H1 (cell line): ENCODE data around the gene FAM181A. TPM values are rescaled to one million over a fixed set of nuclear protein-coding genes. Genes with fewer than 3 reads are reported as not detected.

Experiments used
- CTCF ChIA-PET: fragments of 300-600 bp; sonication (Branson Sonifier 250); formaldehyde crosslinking; loops from one replicate; lab custom pipeline; 2021; ENCODE audit not compliant: partially characterized antibody; lab: Charles Lee
- POLR2A ChIA-PET: fragments of 300-600 bp; sonication (Branson Sonifier 250); formaldehyde crosslinking; loops from one replicate; lab custom pipeline; 2021; ENCODE audit warnings: inconsistent platforms; ENCODE audit not compliant: partially characterized antibody; lab: Charles Lee
- DNase-seq, 2 experiments: peaks; one replicate each; pipeline versions ENCODE4 v3.0.0 to v3.0.0-alpha.2; 2010 to 2022; ENCODE audit warnings: low spot score in 2 of 2, low read depth in 1 of 2, mixed read lengths in 1 of 2
- FAIRE-seq: peaks from 2 replicates; lab custom pipeline; 2011; peaks lifted over from hg19 to GRCh38; lab: Jason Lieb, UNC
- H2AFZ ChIP-seq: 2 replicates; pipeline ENCODE4 v1.8.1; 2012; ENCODE audit warnings: low read length, inconsistent platforms
- H2AK5ac ChIP-seq: 2 replicates; pipeline ENCODE4 v1.6.1; 2013; ENCODE audit warnings: low read depth, low read length
- H2BK120ac ChIP-seq: replicated peaks from 2 replicates; pipeline ENCODE3; 2013; ENCODE audit warnings: low read depth, low read length, inconsistent platforms
- H2BK12ac ChIP-seq: 2 replicates; pipeline ENCODE4 v1.6.1; 2013; ENCODE audit warnings: low read depth, low read length
- H2BK15ac ChIP-seq: 2 replicates; pipeline ENCODE4 v1.6.1; 2013; ENCODE audit warnings: low read length
- H2BK20ac ChIP-seq: 2 replicates; pipeline ENCODE4 v1.6.1; 2013; ENCODE audit warnings: low read length
- H2BK5ac ChIP-seq: 2 replicates; pipeline ENCODE4 v1.6.1; 2013; ENCODE audit warnings: low read depth, low read length
- H3K14ac ChIP-seq: 2 replicates; pipeline ENCODE4 v1.6.1; 2013; ENCODE audit warnings: inconsistent platforms; ENCODE audit not compliant: insufficient read length
- H3K18ac ChIP-seq: 2 replicates; pipeline ENCODE4 v1.6.1; 2013; ENCODE audit warnings: low read length; ENCODE audit errors: extremely low read depth
- H3K23ac ChIP-seq: 2 replicates; pipeline ENCODE4 v1.6.1; 2013; ENCODE audit warnings: inconsistent platforms; ENCODE audit not compliant: insufficient read length
- H3K23me2 ChIP-seq: 2 replicates; pipeline ENCODE4 v1.6.1; 2013; ENCODE audit warnings: low read depth, low read length
- H3K27ac ChIP-seq: 2 replicates; pipeline ENCODE4 v1.6.1; 2011; ENCODE audit warnings: low read depth, low read length, inconsistent platforms
- H3K27me3 ChIP-seq, 4 experiments: replicated peaks in 1 of 4; 1 replicate in 1 of 4; 2 replicates in 3 of 4; pipeline versions ENCODE4 v1.6.1 to v1.8.1; 2011 to 2013; ENCODE audit warnings: low read length in 3 of 4, mild to moderate bottlenecking in 3 of 4, inconsistent platforms in 2 of 4, mixed read lengths in 2 of 4, moderate library complexity in 1 of 4; ENCODE audit not compliant: control insufficient read depth in 3 of 4, insufficient read depth in 3 of 4; ENCODE audit errors: extremely low read depth in 1 of 4
- H3K36me3 ChIP-seq, 4 experiments: 2 replicates each; pipeline versions ENCODE4 v1.6.1 to v1.8.1; 2011 to 2013; ENCODE audit warnings: mild to moderate bottlenecking in 4 of 4, low read length in 3 of 4, moderate library complexity in 2 of 4, control low read depth in 1 of 4, inconsistent platforms in 1 of 4; ENCODE audit not compliant: insufficient read depth in 4 of 4, control insufficient read depth in 2 of 4
- H3K4ac ChIP-seq: replicated peaks from 2 replicates; pipeline ENCODE3; 2013; ENCODE audit warnings: low read length, low read depth, mixed read lengths, inconsistent platforms; ENCODE audit not compliant: insufficient read length
- H3K4me1 ChIP-seq, 4 experiments: replicated peaks in 1 of 4; 1 replicate in 1 of 4; 2 replicates in 3 of 4; pipeline versions ENCODE4 v1.6.1 to v1.8.1; 2011 to 2013; ENCODE audit warnings: low read length in 3 of 4, inconsistent platforms in 2 of 4, mixed read lengths in 1 of 4; ENCODE audit not compliant: insufficient read depth in 4 of 4, control insufficient read depth in 3 of 4
- H3K4me2 ChIP-seq, 2 experiments: 2 replicates each; pipeline versions ENCODE4 v1.6.1 to v1.8.1; 2011 to 2013; ENCODE audit warnings: low read depth in 2 of 2, low read length in 2 of 2, control low read depth in 1 of 2, inconsistent platforms in 1 of 2, mild to moderate bottlenecking in 1 of 2; ENCODE audit not compliant: insufficient read depth in 1 of 2
- H3K4me3 ChIP-seq, 4 experiments: fragments of 200-600, 300-600 bp in 1 of 4; sonication (generic), shearing (Covaris generic), sonication (Bioruptor Twin) in 1 of 4; 2 replicates each; pipeline versions ENCODE4 v1.5.1 to v1.8.1; 2011 to 2016; ENCODE audit warnings: low read length in 4 of 4, low read depth in 3 of 4, control low read depth in 2 of 4, inconsistent platforms in 2 of 4, mild to moderate bottlenecking in 2 of 4, mixed read lengths in 1 of 4, moderate library complexity in 1 of 4; ENCODE audit not compliant: insufficient read depth in 2 of 4; ENCODE audit errors: extremely low read depth in 1 of 4
- H3K56ac ChIP-seq: replicated peaks from 2 replicates; pipeline ENCODE3; 2013; ENCODE audit warnings: low read depth, mild to moderate bottlenecking, mixed read lengths, low read length, inconsistent platforms; ENCODE audit not compliant: insufficient read length
- H3K79me1 ChIP-seq: 2 replicates; pipeline ENCODE4 v1.6.1; 2013; ENCODE audit warnings: low read depth, low read length, control low read depth
- H3K79me2 ChIP-seq, 2 experiments: 2 replicates each; pipeline versions ENCODE4 v1.6.1 to v1.8.1; 2012 to 2013; ENCODE audit warnings: low read length in 2 of 2, mild to moderate bottlenecking in 2 of 2, inconsistent platforms in 1 of 2; ENCODE audit not compliant: insufficient read depth in 2 of 2, control insufficient read depth in 1 of 2
- H3K9ac ChIP-seq, 4 experiments: replicated peaks in 1 of 4; 1 replicate in 1 of 4; 2 replicates in 3 of 4; pipeline versions ENCODE4 v1.6.1 to v1.8.1; 2011 to 2013; ENCODE audit warnings: low read depth in 3 of 4, low read length in 3 of 4, control low read depth in 2 of 4, mild to moderate bottlenecking in 2 of 4, moderate library complexity in 2 of 4, inconsistent platforms in 1 of 4; ENCODE audit errors: extremely low read depth in 1 of 4
- H3K9me3 ChIP-seq, 2 experiments: 2 replicates each; pipeline versions ENCODE4 v1.6.1 to v1.8.1; 2012 to 2013; ENCODE audit warnings: mild to moderate bottlenecking in 2 of 2, moderate library complexity in 2 of 2, control low read depth in 1 of 2, inconsistent platforms in 1 of 2, low read depth in 1 of 2, low read length in 1 of 2, mixed read lengths in 1 of 2; ENCODE audit not compliant: insufficient read depth in 2 of 2
- H4K20me1 ChIP-seq, 2 experiments: replicated peaks in 1 of 2; 2 replicates each; pipeline versions ENCODE3 to v1.8.1; 2011 to 2013; ENCODE audit warnings: inconsistent platforms in 2 of 2, low read length in 2 of 2, mild to moderate bottlenecking in 1 of 2; ENCODE audit not compliant: insufficient read depth in 2 of 2, control insufficient read depth in 1 of 2
- H4K5ac ChIP-seq: 2 replicates; pipeline ENCODE4 v1.6.1; 2013; ENCODE audit warnings: low read length, low read depth, mixed read lengths, inconsistent platforms; ENCODE audit not compliant: insufficient read length
- H4K8ac ChIP-seq: 2 replicates; pipeline ENCODE4 v1.8.0; 2013; ENCODE audit warnings: mild to moderate bottlenecking, moderate library complexity, low read length, inconsistent platforms; ENCODE audit not compliant: insufficient read depth; ENCODE audit errors: extremely low read depth
- H4K91ac ChIP-seq: replicated peaks from 2 replicates; pipeline ENCODE3; 2013; ENCODE audit warnings: low read length, mixed read lengths, inconsistent platforms; ENCODE audit not compliant: insufficient read length
- MAX ChIP-seq: IDR thresholded peaks from 2 replicates; pipeline ENCODE4 v1.6.1; 2012; ENCODE audit warnings: inconsistent platforms
- SIRT6 ChIP-seq: IDR thresholded peaks from one replicate; pipeline ENCODE4 v1.7.1; 2012; ENCODE audit warnings: low read length, inconsistent platforms
- TAF1 ChIP-seq: IDR thresholded peaks from 2 replicates; pipeline ENCODE4 v1.6.1; 2011; ENCODE audit warnings: mild to moderate bottlenecking, low read depth, low read length
- WGBS, 2 experiments: shearing (Covaris generic) in 1 of 2; methylation state at CpG; one replicate each; pipeline versions ENCODE4 v1.1.6 to v1.1.7; 2013 to 2015; ENCODE audit warnings: low lambda C conversion rate in 2 of 2, mixed read lengths in 2 of 2, inconsistent platforms in 1 of 2, low coverage in 1 of 2, missing lambda C conversion rate in 1 of 2; ENCODE audit not compliant: insufficient replicate concordance in 2 of 2, insufficient coverage in 1 of 2, insufficient read length in 1 of 2; ENCODE audit errors: extremely low coverage in 1 of 2, missing lambda C conversion rate in 1 of 2; 5-methylcytosine and 5-hydroxymethylcytosine counted together
- polyA plus RNA-seq, 7 experiments: library from polyadenylated mRNA; depleted of rRNA in 3 of 7; stranded (reverse) in 5 of 7; unstranded in 2 of 7; fragments of >200 nt in 5 of 7; fragments of 200-250 nt in 2 of 7; gene quantifications; 1 replicate in 5 of 7; 2 replicates in 1 of 7; 4 replicates in 1 of 7; pipeline versions ENCODE4 v1.2.1 to v1.2.3, GENCODE V29; 2011 to 2013; ENCODE audit warnings: missing spikeins in 2 of 7, mixed read lengths in 2 of 7
- total RNA-seq: library from RNA; stranded (reverse); fragmentation: NEBNext Ultra II Directional; extraction: Animal tissue kit (Norgen Biotek cat#: 25700); gene quantifications from 2 replicates; pipeline ENCODE4 v1.2.1, GENCODE V29; 2021

FAM181A gene
- total and polyA plus RNA-seq, 2 of the 8 experiments (the other 6 are each of a cell fraction or from before 2014, with no cell fraction given), result not detected

GRCh38 chr14:93967637-93968250 lies 40.6 kb downstream of the FAM181A start:
- no peak overlapping the region for H4K8ac ChIP-seq
- no peak for DNase-seq
- POLR2A ChIA-PET, result no interaction called here
- no peak overlapping the region for H3K14ac ChIP-seq
- no peak overlapping the region for H3K56ac ChIP-seq
- H3K27me3 ChIP-seq, result peaks cover 0 to 1% (median 0%) of the 10 kb centered on the region in 4 experiments; a peak in 1 of 7 replicates
- no peaks in the 10 kb centered on the region for H3K36me3 ChIP-seq
- CTCF ChIA-PET, result interaction anchor here (0.5 to 2.1 kb wide), 12 partner anchors 10 to 316 kb away, joined by 3 to 12 read pairs (median 4); no protein-coding TSS in a partner anchor
- H4K5ac ChIP-seq, result no peak overlapping the region
- H3K4ac ChIP-seq, result no peak overlapping the region
- 77% methylated on average over 10 of the region's 10 CpGs; no CpG with 5 or more reads in 1 of the 2 experiments for WGBS, 2 experiments
- H2AK5ac ChIP-seq, result no peak overlapping the region
- TF ChIP-seq MAX (0 out of 2 replicates have a peak, but pooled peaks have one; percentile 26), TAF1 (no peak), SIRT6 (no peak)
- no peak overlapping the region for H3K27ac ChIP-seq
- no peak overlapping the region for H3K23ac ChIP-seq
- no peaks in the 10 kb centered on the region for H3K79me1 ChIP-seq
- no peak overlapping the region for H3K4me3 ChIP-seq
- H2BK5ac ChIP-seq, result no peak overlapping the region
- no peaks in the 10 kb centered on the region for H4K20me1 ChIP-seq
- H2BK15ac ChIP-seq, result no peak overlapping the region
- no peak overlapping the region for H2BK20ac ChIP-seq
- no peak overlapping the region for H2AFZ ChIP-seq
- H3K9me3 ChIP-seq, result no peaks in the 10 kb centered on the region
- no peak overlapping the region for H2BK12ac ChIP-seq
- no peaks in the 10 kb centered on the region for H3K4me1 ChIP-seq
- FAIRE-seq, result no peak
- no peak overlapping the region for H2BK120ac ChIP-seq
- no peaks in the 10 kb centered on the region for H3K79me2 ChIP-seq
- no peak overlapping the region for H4K91ac ChIP-seq
- no peak overlapping the region for H3K4me2 ChIP-seq
- no peak overlapping the region for H3K9ac ChIP-seq
- no peak overlapping the region for H3K18ac ChIP-seq
- peaks cover 3% of the 10 kb centered on the region; the same call in 1 of the 2 replicates for H3K23me2 ChIP-seq
